SK-N-SH treated with all-trans-retinoic acid at 6 μM for 48 hours (cell line): ENCODE data around the gene ARHGAP22.

Experiments used
- CREB5 ChIP-seq: fragments of 250-450 bp; sonication (Bioruptor Pico); IDR thresholded peaks from 2 replicates; pipeline ENCODE4 v1.5.1; 2020; ENCODE audit warnings: low read depth, mild to moderate bottlenecking, moderate library complexity
- PATZ1 ChIP-seq: fragments of 250-450 bp; sonication (Bioruptor Pico); IDR thresholded peaks from 2 replicates; pipeline ENCODE4 v1.8.0; 2020; ENCODE audit warnings: mild to moderate bottlenecking, moderate library complexity, borderline replicate concordance
- ZFP3 ChIP-seq: fragments of 250-450 bp; sonication (Bioruptor Pico); IDR thresholded peaks from 2 replicates; pipeline ENCODE4 v1.5.0; 2020; ENCODE audit warnings: mild to moderate bottlenecking, moderate library complexity

- TF ChIP-seq PATZ1 (CRISPR knock-in tag) = no peak
- TF ChIP-seq CREB5 (CRISPR knock-in tag) = no peak
- TF ChIP-seq ZFP3 (CRISPR knock-in tag) = no peak
Measured at GRCh38 chr10:48601789-48602188, 3.1 kb downstream of the ARHGAP22 start.
